NCI-H1105 treated with DMSO at 0.1 percent for 48 hours (cell line): ENCODE results near the gene INPP4A.
"Not testable (repeated sequence)": the region's sequence is repeated elsewhere in the genome, so short reads cannot be mapped to it uniquely, and the experiment has no call there.

ENCODE experiments used
- DNase-seq: peaks from one replicate; lab custom pipeline; 2025; lab: John Stamatoyannopoulos, UW

The INPP4A gene

GRCh38 chr2:98586551-98587140 lies 142.0 kb downstream of the INPP4A start:
- DNase-seq = no peak

- no peak for DNase-seq
These were observed 144.3 kb downstream of the INPP4A start for GRCh38 chr2:98588880-98589431.

DNA sequence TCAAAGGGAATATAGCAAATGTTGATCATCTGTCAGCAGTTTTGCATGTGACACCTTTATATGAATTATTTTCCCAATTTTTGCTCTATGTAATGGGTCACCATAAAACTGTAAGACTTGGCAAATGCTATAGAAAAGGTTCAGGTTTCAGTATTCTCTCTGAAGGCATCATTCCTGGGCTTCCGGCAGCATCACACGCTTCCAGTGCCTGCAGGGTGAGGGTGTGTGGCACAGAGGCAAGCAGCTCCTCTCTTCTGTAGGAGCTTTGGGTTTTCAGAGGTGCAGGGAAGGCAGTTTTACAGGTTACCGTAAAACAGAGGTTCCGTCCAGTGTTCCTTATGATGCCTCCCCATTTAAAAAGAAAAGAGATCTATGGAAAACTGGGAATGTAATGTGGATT lies 144.8 kb downstream of the INPP4A start:
- DNase-seq = no peak

DNA sequence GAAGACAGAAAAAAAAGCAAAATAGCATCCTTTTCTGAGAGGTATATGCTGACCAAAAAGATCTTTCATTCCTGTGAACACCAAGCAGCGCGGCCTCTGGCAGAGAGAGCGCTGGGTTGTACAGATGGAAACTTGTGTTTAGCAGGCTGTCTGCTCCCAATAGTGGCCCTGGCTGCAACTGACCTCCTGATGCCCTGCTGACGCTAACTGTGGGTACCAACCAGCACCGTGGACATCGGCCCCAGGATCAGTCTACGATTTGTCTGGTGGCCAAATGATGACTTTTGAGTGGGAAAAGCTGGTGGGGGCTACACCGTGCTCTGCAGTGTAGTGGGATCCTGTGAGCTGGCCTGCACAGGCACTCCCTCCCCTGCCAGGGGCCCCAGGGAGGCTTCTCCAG lies 147.9 kb downstream of the INPP4A start:
- DNase-seq = no peak

- DNase-seq = not testable (repeated sequence)
These were observed 150.0 kb downstream of the INPP4A start for GRCh38 chr2:98594665-98595064.

- no peak for DNase-seq
These were observed 154.2 kb downstream of the INPP4A start for GRCh38 chr2:98598781-98599428.

DNA sequence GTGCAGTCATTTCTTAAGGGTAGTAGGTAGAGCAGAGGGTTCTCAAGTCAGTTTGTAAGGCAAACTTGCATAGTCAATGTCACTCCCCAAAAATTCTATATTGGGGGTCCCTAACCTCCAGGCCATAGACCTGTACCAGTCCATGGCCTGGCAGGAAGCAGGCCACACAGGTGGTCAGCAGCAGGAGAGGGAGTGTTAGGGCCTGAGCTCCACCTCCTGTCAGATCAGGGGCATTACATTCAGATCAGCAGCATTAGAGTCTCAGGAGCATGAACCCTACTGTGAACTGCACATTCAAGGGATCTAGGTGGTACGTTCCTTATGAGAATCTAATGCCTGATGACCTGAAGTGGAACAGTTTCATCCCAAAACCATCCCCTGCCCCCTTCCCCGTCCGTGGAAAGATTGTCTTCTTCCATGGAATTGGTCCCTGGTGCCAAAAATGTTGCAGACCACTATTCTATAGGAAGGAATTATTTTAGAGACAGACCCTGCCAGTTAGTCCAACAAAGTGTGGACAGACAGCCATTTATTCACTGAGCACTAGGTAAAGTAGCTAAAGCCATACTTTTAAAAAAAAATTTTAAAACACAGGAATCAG lies 157.0 kb downstream of the INPP4A start:
- peak; percentile 31 for DNase-seq

- DNase-seq = peak; percentile 28
These were observed 159.9 kb downstream of the INPP4A start for GRCh38 chr2:98604547-98604946.

GRCh38 chr2:98605076-98605475 lies 160.4 kb downstream of the INPP4A start:
- DNase-seq = no peak

GRCh38 chr2:98606431-98606830 lies 161.8 kb downstream of the INPP4A start:
- DNase-seq = no peak

DNA sequence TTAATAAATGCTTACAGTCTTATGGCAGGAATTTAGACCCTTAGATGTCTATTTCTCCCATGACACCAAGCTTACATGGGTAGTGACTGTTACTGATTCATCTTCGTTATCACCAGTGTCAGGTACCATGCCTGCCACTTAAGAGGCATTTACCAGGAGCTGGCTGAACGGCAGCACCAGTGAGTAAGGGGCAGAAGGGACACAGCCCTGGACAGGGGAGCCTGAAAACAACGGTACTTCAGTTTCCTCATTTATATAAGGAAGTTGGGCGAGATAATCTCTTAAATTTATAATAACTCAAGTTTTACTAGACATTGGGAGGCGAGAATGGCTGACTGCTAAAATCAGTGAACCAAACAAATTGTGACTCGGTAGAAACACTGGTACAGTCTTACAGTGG lies 162.4 kb downstream of the INPP4A start:
- no peak for DNase-seq

DNA sequence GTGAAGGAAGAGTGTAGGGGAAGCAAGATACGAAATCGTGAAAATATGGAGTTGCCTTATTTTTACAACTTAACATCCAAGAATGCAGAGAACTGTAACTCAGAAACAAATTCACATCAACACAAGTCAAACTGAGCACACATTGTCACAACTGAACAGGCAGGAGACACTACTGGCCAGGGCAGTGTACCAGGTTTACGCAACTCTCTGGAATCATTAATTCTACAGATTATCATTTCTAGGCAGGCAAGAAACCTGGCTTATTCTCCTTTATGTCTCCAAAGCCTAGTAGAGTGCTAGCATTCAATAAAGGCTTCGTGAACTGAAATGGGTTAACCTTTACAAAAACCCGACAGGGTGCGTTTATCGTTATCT lies 163.1 kb downstream of the INPP4A start:
- DNase-seq = no peak

DNA sequence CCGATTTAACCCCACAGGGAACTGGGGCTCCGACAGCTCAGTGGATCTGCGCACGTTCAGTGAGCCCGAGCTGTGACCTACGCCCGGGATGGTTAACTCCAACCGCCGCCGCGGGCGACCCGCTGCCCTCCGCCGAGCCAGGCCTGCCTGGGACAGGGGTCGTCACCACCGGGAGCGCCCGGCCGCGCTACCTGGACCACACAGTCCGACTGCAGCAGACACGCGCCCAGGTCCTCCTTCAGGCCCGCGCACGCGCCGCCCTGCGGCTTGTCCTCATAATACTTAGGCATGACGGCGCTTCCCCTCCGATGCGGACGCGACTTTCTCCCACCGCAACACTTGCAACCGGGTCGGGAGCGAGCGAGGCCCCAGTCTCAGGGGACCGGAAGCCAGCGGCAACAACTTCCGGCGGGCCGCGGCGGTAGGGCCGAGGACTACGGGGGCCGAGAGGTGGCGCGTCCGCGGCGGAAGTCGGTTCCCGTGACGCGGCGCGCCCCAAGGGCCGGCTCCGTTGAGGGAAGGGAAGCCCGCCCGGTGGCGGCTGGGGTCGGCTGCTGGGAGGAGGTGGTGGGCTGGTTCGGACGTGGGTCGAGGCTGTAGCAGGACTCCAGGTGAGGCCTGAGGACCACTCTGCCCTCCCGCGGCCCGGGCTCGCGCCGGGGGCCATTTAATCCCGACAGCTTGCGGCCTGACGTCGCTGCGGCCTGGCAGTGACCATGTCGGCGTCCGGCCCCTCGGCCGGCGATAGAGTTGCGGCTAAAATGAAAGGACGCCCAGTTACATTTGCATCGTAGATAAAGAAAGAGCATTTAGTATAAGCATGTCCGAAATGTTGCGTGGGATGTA lies 163.7 kb downstream of the INPP4A start, which contains the start of the genes COA5 and UNC50:
Gene COA5, minus strand, starts transcription at position 397 of the 846 bp plus-strand sequence. Its CDS starts 107 bp downstream, at position 290.
Gene UNC50, plus strand, starts transcription at position 474 of the 846 bp plus-strand sequence. CDS start 1,171 bp downstream, outside the sequence.
- DNase-seq = peak; percentile 75

GRCh38 chr2:98608962-98609604 lies 164.4 kb downstream of the INPP4A start:
- no peak for DNase-seq

- DNase-seq = no peak
These were observed 169.5 kb downstream of the INPP4A start for GRCh38 chr2:98614024-98614739.

DNA sequence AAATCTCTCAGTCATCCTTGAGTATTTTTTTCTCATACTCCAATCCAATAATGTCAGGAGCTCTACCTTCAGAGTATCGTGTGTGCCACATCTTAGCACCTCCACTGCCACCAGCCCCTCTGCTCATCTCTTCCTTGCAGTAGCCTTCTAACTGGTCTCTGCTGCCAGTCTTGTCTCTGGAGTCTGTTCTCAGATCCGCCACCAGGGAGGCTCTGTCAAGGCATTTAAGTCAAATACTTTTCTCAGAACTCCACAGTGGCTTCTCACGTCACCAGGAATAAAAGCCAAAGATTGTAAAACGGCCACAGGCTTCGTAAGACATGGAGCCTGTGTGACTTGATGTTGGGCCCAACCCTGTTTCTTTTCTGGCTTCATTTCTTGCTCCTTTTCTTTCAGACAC lies 170.8 kb downstream of the INPP4A start:
- no peak for DNase-seq

DNA sequence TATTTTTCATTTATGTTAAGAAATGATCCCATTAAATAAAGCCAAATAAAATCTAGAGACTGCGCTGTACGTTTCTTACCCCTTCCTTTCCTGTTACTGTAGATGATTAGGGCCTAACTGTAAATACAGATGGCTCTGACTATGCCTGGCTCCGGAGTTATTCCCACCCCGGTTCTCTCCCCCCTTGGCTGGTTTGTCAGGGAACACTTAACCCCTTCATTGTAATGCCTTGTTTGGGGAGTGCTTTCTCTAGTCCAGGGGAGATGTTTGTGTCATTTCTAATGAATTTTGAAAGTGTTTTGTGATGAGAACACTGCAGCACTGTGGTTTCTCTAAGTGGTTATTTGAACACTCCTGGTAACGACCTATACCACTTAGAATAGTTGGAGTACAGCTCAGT lies 172.5 kb downstream of the INPP4A start:
- DNase-seq = no peak

DNA sequence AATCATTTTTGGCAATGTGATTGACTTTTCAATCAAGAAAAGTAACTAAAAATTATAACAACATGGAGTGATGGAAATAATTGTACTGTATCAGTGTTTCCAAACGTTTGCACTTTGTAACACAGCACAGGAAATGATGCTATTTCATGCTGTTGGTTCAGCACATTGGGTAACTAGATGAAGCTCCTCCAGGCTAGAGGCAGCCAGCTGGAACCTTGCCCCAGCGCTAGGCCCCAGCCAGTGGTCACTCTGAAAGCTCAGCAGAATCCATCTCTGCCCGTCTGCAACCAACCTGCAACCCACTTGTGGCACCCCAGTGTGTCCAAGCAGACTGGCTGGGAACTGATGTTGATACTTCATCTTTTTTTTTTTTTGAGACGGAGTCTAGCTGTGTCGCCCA lies 179.0 kb downstream of the INPP4A start:
- no peak for DNase-seq

DNA sequence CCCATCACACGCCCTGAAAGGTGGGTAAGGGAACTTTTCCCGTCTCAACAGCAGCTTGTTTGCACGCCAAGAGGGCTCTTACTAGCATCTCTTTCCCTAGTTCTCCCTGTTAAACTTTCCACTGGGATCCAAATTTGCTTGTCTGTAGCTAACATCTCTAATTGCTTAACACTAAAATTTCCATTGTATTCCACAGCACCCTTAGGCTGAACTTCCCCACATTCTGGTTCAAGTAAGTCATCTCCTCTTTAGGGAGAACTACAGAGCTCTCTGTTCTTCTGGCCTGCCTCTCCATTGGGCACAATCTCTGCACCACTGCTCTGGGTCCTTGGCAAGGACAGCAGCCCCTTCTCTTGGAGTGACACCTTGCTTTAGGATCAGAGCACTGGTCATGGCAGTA lies 187.7 kb downstream of the INPP4A start:
- DNase-seq = no peak

GRCh38 chr2:98634406-98635092 lies 189.9 kb downstream of the INPP4A start:
- no peak for DNase-seq
